Fibroblast of villous mesenchyme (primary cell): Measurements from ENCODE around the gene SPATS2. TPM values are rescaled to one million over a fixed set of nuclear protein-coding genes. Genes with fewer than 3 reads are reported as not detected.

Source experiments
- DNase-seq: peaks from one replicate; pipeline ENCODE4 v3.0.0-alpha.2; 2010; ENCODE audit warnings: low read depth
- H3K4me3 ChIP-seq: 2 replicates; pipeline ENCODE4 v1.5.1; 2011; ENCODE audit warnings: low read depth, mild to moderate bottlenecking, low read length
- CTCF ChIP-seq: IDR thresholded peaks from 2 replicates; pipeline ENCODE4 v1.5.1; 2012; ENCODE audit warnings: low read depth, mild to moderate bottlenecking, low read length; ENCODE audit not compliant: insufficient read depth
- total RNA-seq: library from RNA; depleted of rRNA; stranded (reverse); fragments of >200 nt; gene quantifications from 2 replicates; pipeline ENCODE4 v1.2.3, GENCODE V29; 2012

The SPATS2 gene
- total RNA-seq, 1 donor, result 32.4 TPM

- no peak for TF ChIP-seq CTCF
- no peak overlapping the region for H3K4me3 ChIP-seq
- no peak for DNase-seq
Observed at GRCh38 chr12:49534731-49535278, 167.5 kb downstream of the SPATS2 start.

GRCh38 chr12:49535921-49536525 is 168.8 kb downstream of the SPATS2 start:
- TF ChIP-seq CTCF, result no peak

GRCh38 chr12:49536526-49537071 is 169.3 kb downstream of the SPATS2 start:
- no peak overlapping the region for H3K4me3 ChIP-seq
- no peak for TF ChIP-seq CTCF
- DNase-seq, result no peak

More at GRCh38 chr12:49535921-49536525, 168.8 kb downstream of the SPATS2 start:
- H3K4me3 ChIP-seq, result no peak overlapping the region
- no peak for DNase-seq

GRCh38 chr12:49537231-49537751 is 170.0 kb downstream of the SPATS2 start:
- peak overlapping the region; percentile 26 for H3K4me3 ChIP-seq
- no peak for TF ChIP-seq CTCF
- no peak for DNase-seq

GRCh38 chr12:49537752-49538509 is 170.7 kb downstream of the SPATS2 start:
- DNase-seq, result no peak
- peak overlapping the region; percentile 52 for H3K4me3 ChIP-seq
- TF ChIP-seq CTCF, result no peak

GRCh38 chr12:49538510-49539403 is 171.5 kb downstream of the SPATS2 start, which contains the start of gene KCNH3:
Gene KCNH3 (plus strand): TSS chr12:49539030. CDS start chr12:49539417, 387 bp downstream.
- TF ChIP-seq CTCF, result no peak
- DNase-seq, result peak; percentile 70

More at GRCh38 chr12:49538510-49539403, 171.5 kb downstream of the SPATS2 start, which contains the start of gene KCNH3:
- H3K4me3 ChIP-seq, result peak within 1 kb of the TSS; percentile 52
